WTC11 (cell line): ENCODE results near the gene FEZF1. TPM values are rescaled to one million over a fixed set of nuclear protein-coding genes. Genes with fewer than 3 reads are reported as not detected.

Source experiments
- ATAC-seq: fragments of 200-7000 bp; cut with Tn5 transposase; 2 replicates; pipeline ENCODE4 v1.10.0; 2021; ENCODE audit warnings: mild to moderate bottlenecking, moderate library complexity
- CTCF ChIA-PET: fragments of 300-600 bp; sonication (Branson Sonifier 250); formaldehyde crosslinking; loops from one replicate; lab custom pipeline; 2021; ENCODE audit warnings: antibody characterized with exemption; lab: Charles Lee
- POLR2A ChIA-PET: fragments of 350-600 bp; sonication (Branson Sonifier 250); formaldehyde crosslinking; loops from one replicate; lab custom pipeline; 2021; ENCODE audit warnings: antibody characterized with exemption; lab: Charles Lee
- DNase-seq: peaks from one replicate; pipeline ENCODE4 v3.0.0; 2021; ENCODE audit warnings: low spot score
- H3K27ac Mint-ChIP-seq: 2 replicates; pipeline ENCODE4 v1.8.0; 2021; ENCODE audit warnings: mixed read lengths
- H3K27me3 Mint-ChIP-seq: 2 replicates; pipeline ENCODE4 v1.8.0; 2021; ENCODE audit warnings: low read depth, mild to moderate bottlenecking, moderate library complexity, mixed read lengths
- H3K36me3 Mint-ChIP-seq: 2 replicates; pipeline ENCODE4 v1.8.0; 2021; ENCODE audit warnings: mixed read lengths
- H3K4me1 Mint-ChIP-seq: 2 replicates; pipeline ENCODE4 v1.8.0; 2022; ENCODE audit warnings: mixed read lengths
- H3K4me3 Mint-ChIP-seq: 2 replicates; pipeline ENCODE4 v1.8.0; 2021; ENCODE audit warnings: mild to moderate bottlenecking, moderate library complexity, mixed read lengths
- H3K9me3 Mint-ChIP-seq: 2 replicates; pipeline ENCODE4 v1.8.0; 2021; ENCODE audit warnings: mixed read lengths
- CREB1 ChIP-seq: sonication (generic); formaldehyde crosslinking; IDR thresholded peaks from 2 replicates; pipeline ENCODE4 v1.8.0; 2023; ENCODE audit warnings: mild to moderate bottlenecking, missing genetic modification reagents
- CREM ChIP-seq: sonication (generic); formaldehyde crosslinking; IDR thresholded peaks from 2 replicates; pipeline ENCODE4 v1.8.1; 2022; ENCODE audit warnings: mild to moderate bottlenecking, missing genetic modification reagents, moderate library complexity
- ESRRA ChIP-seq: sonication (generic); formaldehyde crosslinking; IDR thresholded peaks from 2 replicates; pipeline ENCODE4 v1.8.1; 2022; ENCODE audit warnings: mild to moderate bottlenecking, missing genetic modification reagents, borderline replicate concordance
- FOXK1 ChIP-seq: sonication (generic); formaldehyde crosslinking; IDR thresholded peaks from 2 replicates; pipeline ENCODE4 v1.8.0; 2022; ENCODE audit warnings: mild to moderate bottlenecking, moderate library complexity, missing genetic modification reagents
- FOXP1 ChIP-seq: sonication (generic); formaldehyde crosslinking; IDR thresholded peaks from 2 replicates; pipeline ENCODE4 v1.8.0; 2022; ENCODE audit warnings: missing genetic modification reagents, mild to moderate bottlenecking, moderate library complexity, borderline replicate concordance
- JAZF1 ChIP-seq: fragments of 250-450 bp; sonication (Bioruptor Pico); IDR thresholded peaks from 2 replicates; pipeline ENCODE4 v1.9.0; 2021; ENCODE audit warnings: moderate library complexity, mild to moderate bottlenecking, inconsistent platforms
- NR2C2 ChIP-seq: sonication (generic); formaldehyde crosslinking; IDR thresholded peaks from 2 replicates; pipeline ENCODE4 v1.8.0; 2022; ENCODE audit warnings: mild to moderate bottlenecking, missing genetic modification reagents
- OVOL2 ChIP-seq: fragments of 250-450 bp; sonication (Bioruptor Pico); IDR thresholded peaks from 2 replicates; pipeline ENCODE4 v1.9.0; 2021; ENCODE audit warnings: mild to moderate bottlenecking, borderline replicate concordance
- RELA ChIP-seq: sonication (generic); formaldehyde crosslinking; IDR thresholded peaks from 2 replicates; pipeline ENCODE4 v1.8.1; 2022; ENCODE audit warnings: missing genetic modification reagents, mild to moderate bottlenecking, borderline replicate concordance
- SMAD3 ChIP-seq: sonication (generic); formaldehyde crosslinking; IDR thresholded peaks from 2 replicates; pipeline ENCODE4 v1.8.0; 2022; ENCODE audit warnings: missing genetic modification reagents, mild to moderate bottlenecking, borderline replicate concordance
- SP1 ChIP-seq: sonication (generic); formaldehyde crosslinking; conservative IDR thresholded peaks from 2 replicates; pipeline ENCODE4 v1.8.1; 2022; ENCODE audit warnings: missing genetic modification reagents
- TEAD4 ChIP-seq: sonication (generic); formaldehyde crosslinking; IDR thresholded peaks from 2 replicates; pipeline ENCODE4 v1.8.0; 2022; ENCODE audit warnings: mild to moderate bottlenecking, missing genetic modification reagents
- ZNF121 ChIP-seq: sonication (generic); formaldehyde crosslinking; IDR thresholded peaks from 2 replicates; pipeline ENCODE4 v1.8.0; 2023; ENCODE audit warnings: missing genetic modification reagents
- ZNF219 ChIP-seq: sonication (generic); formaldehyde crosslinking; IDR thresholded peaks from 2 replicates; pipeline ENCODE4 v1.8.0; 2023; ENCODE audit warnings: missing genetic modification reagents, mild to moderate bottlenecking, borderline replicate concordance
- ZNF317 ChIP-seq: sonication (generic); formaldehyde crosslinking; IDR thresholded peaks from 2 replicates; pipeline ENCODE4 v1.8.1; 2023; ENCODE audit warnings: low read depth, mild to moderate bottlenecking, moderate library complexity, missing genetic modification reagents, borderline replicate concordance
- total RNA-seq: library from RNA; stranded (reverse); gene quantifications from 3 replicates; pipeline ENCODE4 v1.2.3, GENCODE V29; 2021
- TF ChIP-seq, protein P1 (sequence below): sonication (generic); formaldehyde crosslinking; conservative IDR thresholded peaks from 2 replicates; pipeline ENCODE4 v1.8.1; 2023; ENCODE audit warnings: mild to moderate bottlenecking, low read depth, missing genetic modification reagents, moderate library complexity
- TF ChIP-seq, protein P2 (sequence below): sonication (generic); formaldehyde crosslinking; IDR thresholded peaks from 2 replicates; pipeline ENCODE4 v1.8.0; 2022; ENCODE audit warnings: missing genetic modification reagents
- TF ChIP-seq, protein P3 (sequence below): sonication (generic); formaldehyde crosslinking; IDR thresholded peaks from 2 replicates; pipeline ENCODE4 v1.8.1; 2022; ENCODE audit warnings: missing genetic modification reagents, borderline replicate concordance
- TF ChIP-seq, protein P4 (sequence below): sonication (generic); formaldehyde crosslinking; IDR thresholded peaks from 2 replicates; pipeline ENCODE4 v1.8.0; 2023; ENCODE audit warnings: mild to moderate bottlenecking, missing genetic modification reagents
- TF ChIP-seq, protein P5 (sequence below): sonication (generic); formaldehyde crosslinking; IDR thresholded peaks from 2 replicates; pipeline ENCODE4 v1.8.1; 2022; ENCODE audit warnings: low read depth, missing genetic modification reagents, borderline replicate concordance
- TF ChIP-seq, protein P6 (sequence below): sonication (generic); formaldehyde crosslinking; IDR thresholded peaks from 2 replicates; pipeline ENCODE4 v1.8.0; 2023; ENCODE audit warnings: missing genetic modification reagents

The FEZF1 gene
- total RNA-seq, 1 experiment from 2014 or later: 20.0 TPM

DNA sequence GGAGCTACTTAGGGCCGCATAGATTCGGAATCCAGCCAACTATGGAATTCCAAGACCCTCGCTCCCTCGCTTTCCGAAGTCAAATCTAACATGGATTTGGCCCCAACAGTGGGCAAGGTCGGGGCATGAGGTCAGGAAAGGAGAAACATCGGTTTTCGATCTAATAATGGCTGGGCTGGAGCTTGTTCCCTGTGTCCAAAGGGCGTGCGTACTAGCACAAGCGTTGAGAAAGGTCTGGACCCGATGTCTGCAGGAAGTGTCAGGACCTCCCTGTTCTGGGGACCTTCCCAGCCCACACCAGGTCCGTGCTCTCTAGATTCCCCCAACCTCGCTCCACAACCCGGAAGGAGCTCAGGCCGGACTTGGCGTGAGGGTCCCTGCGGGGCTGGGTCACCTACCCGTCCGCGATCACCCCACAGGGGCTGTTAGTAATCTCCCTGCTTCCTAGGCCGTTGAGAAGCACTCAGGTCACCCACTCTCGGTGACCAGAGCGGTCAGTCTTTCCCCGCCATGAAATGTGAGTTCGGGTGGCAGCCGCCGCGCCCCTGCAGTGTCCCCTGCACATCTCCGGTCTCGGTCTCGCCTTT, 4.8 kb downstream of the FEZF1 start (continued):
- TF ChIP-seq FOXK1 (CRISPR knock-in tag) (peak; percentile 59), FOXP1 (CRISPR knock-in tag) (peak; percentile 83; the same call in 1 of the 2 replicates), ESRRA (CRISPR knock-in tag) (0 out of 2 replicates have a peak, but pooled peaks have one; percentile 56)

DNA sequence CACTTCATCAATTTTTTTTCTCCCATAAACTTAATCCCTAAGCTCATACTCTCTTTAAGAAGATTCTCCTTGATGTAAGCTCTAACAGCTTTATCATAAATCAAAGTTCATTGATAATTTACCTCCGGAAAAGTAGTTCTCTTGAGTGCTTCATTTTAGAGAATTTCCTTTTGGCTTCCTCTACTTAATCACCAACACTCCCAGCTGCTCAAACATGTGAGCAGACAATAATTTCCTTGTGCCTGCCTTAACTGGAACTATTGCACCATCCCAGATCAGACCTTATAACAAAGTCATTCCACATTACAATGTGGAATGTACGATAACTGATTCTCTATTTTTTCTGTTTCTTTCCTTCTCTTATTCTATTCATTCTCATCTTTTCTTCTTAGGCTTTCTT, 5.9 kb downstream of the FEZF1 start:
- ATAC-seq (no peak), DNase-seq (no peak)
- no peak overlapping the region for H3K4me3 Mint-ChIP-seq
- no peaks in the 10 kb centered on the region for H3K9me3 Mint-ChIP-seq
- H3K27ac Mint-ChIP-seq: no peak overlapping the region
- POLR2A ChIA-PET: no interaction called here
- peaks cover 65% of the 10 kb centered on the region for H3K27me3 Mint-ChIP-seq
- H3K4me1 Mint-ChIP-seq: peaks cover 43% of the 10 kb centered on the region
- CTCF ChIA-PET: interaction anchor here (1.0 to 1.5 kb wide), 2 partner anchors 11 to 38 kb away, joined by 3 to 4 read pairs; no protein-coding TSS in a partner anchor
- H3K36me3 Mint-ChIP-seq: no peaks in the 10 kb centered on the region
- TF ChIP-seq OVOL2 (CRISPR knock-in tag): no peak
- TF ChIP-seq SP1 (CRISPR knock-in tag): no peak
- TF ChIP-seq SMAD3 (CRISPR knock-in tag): no peak
- TF ChIP-seq ZNF219 (CRISPR knock-in tag): no peak
- TF ChIP-seq, protein P1, sequence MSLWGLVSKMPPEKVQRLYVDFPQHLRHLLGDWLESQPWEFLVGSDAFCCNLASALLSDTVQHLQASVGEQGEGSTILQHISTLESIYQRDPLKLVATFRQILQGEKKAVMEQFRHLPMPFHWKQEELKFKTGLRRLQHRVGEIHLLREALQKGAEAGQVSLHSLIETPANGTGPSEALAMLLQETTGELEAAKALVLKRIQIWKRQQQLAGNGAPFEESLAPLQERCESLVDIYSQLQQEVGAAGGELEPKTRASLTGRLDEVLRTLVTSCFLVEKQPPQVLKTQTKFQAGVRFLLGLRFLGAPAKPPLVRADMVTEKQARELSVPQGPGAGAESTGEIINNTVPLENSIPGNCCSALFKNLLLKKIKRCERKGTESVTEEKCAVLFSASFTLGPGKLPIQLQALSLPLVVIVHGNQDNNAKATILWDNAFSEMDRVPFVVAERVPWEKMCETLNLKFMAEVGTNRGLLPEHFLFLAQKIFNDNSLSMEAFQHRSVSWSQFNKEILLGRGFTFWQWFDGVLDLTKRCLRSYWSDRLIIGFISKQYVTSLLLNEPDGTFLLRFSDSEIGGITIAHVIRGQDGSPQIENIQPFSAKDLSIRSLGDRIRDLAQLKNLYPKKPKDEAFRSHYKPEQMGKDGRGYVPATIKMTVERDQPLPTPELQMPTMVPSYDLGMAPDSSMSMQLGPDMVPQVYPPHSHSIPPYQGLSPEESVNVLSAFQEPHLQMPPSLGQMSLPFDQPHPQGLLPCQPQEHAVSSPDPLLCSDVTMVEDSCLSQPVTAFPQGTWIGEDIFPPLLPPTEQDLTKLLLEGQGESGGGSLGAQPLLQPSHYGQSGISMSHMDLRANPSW (CRISPR knock-in tag): no peak
- TF ChIP-seq, protein P2, sequence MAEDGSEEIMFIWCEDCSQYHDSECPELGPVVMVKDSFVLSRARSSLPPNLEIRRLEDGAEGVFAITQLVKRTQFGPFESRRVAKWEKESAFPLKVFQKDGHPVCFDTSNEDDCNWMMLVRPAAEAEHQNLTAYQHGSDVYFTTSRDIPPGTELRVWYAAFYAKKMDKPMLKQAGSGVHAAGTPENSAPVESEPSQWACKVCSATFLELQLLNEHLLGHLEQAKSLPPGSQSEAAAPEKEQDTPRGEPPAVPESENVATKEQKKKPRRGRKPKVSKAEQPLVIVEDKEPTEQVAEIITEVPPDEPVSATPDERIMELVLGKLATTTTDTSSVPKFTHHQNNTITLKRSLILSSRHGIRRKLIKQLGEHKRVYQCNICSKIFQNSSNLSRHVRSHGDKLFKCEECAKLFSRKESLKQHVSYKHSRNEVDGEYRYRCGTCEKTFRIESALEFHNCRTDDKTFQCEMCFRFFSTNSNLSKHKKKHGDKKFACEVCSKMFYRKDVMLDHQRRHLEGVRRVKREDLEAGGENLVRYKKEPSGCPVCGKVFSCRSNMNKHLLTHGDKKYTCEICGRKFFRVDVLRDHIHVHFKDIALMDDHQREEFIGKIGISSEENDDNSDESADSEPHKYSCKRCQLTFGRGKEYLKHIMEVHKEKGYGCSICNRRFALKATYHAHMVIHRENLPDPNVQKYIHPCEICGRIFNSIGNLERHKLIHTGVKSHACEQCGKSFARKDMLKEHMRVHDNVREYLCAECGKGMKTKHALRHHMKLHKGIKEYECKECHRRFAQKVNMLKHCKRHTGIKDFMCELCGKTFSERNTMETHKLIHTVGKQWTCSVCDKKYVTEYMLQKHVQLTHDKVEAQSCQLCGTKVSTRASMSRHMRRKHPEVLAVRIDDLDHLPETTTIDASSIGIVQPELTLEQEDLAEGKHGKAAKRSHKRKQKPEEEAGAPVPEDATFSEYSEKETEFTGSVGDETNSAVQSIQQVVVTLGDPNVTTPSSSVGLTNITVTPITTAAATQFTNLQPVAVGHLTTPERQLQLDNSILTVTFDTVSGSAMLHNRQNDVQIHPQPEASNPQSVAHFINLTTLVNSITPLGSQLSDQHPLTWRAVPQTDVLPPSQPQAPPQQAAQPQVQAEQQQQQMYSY: no peak
- TF ChIP-seq FOXP1 (CRISPR knock-in tag): no peak
- no peak for TF ChIP-seq ZNF121 (CRISPR knock-in tag)
- no peak for TF ChIP-seq TEAD4 (CRISPR knock-in tag)
- no peak for TF ChIP-seq NR2C2 (CRISPR knock-in tag)
- TF ChIP-seq, protein P3, sequence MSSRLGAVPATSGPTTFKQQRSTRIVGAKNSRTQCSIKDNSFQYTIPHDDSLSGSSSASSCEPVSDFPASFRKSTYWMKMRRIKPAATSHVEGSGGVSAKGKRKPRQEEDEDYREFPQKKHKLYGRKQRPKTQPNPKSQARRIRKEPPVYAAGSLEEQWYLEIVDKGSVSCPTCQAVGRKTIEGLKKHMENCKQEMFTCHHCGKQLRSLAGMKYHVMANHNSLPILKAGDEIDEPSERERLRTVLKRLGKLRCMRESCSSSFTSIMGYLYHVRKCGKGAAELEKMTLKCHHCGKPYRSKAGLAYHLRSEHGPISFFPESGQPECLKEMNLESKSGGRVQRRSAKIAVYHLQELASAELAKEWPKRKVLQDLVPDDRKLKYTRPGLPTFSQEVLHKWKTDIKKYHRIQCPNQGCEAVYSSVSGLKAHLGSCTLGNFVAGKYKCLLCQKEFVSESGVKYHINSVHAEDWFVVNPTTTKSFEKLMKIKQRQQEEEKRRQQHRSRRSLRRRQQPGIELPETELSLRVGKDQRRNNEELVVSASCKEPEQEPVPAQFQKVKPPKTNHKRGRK (CRISPR knock-in tag): no peak
- no peak for TF ChIP-seq JAZF1 (CRISPR knock-in tag)
- no peak for TF ChIP-seq RELA (CRISPR knock-in tag)
- TF ChIP-seq CREM (CRISPR knock-in tag): no peak
- TF ChIP-seq, protein P4, sequence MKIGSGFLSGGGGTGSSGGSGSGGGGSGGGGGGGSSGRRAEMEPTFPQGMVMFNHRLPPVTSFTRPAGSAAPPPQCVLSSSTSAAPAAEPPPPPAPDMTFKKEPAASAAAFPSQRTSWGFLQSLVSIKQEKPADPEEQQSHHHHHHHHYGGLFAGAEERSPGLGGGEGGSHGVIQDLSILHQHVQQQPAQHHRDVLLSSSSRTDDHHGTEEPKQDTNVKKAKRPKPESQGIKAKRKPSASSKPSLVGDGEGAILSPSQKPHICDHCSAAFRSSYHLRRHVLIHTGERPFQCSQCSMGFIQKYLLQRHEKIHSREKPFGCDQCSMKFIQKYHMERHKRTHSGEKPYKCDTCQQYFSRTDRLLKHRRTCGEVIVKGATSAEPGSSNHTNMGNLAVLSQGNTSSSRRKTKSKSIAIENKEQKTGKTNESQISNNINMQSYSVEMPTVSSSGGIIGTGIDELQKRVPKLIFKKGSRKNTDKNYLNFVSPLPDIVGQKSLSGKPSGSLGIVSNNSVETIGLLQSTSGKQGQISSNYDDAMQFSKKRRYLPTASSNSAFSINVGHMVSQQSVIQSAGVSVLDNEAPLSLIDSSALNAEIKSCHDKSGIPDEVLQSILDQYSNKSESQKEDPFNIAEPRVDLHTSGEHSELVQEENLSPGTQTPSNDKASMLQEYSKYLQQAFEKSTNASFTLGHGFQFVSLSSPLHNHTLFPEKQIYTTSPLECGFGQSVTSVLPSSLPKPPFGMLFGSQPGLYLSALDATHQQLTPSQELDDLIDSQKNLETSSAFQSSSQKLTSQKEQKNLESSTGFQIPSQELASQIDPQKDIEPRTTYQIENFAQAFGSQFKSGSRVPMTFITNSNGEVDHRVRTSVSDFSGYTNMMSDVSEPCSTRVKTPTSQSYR (CRISPR knock-in tag): no peak
- no peak for TF ChIP-seq ZNF317
- no peak for TF ChIP-seq CREB1 (CRISPR knock-in tag)
- TF ChIP-seq, protein P5, sequence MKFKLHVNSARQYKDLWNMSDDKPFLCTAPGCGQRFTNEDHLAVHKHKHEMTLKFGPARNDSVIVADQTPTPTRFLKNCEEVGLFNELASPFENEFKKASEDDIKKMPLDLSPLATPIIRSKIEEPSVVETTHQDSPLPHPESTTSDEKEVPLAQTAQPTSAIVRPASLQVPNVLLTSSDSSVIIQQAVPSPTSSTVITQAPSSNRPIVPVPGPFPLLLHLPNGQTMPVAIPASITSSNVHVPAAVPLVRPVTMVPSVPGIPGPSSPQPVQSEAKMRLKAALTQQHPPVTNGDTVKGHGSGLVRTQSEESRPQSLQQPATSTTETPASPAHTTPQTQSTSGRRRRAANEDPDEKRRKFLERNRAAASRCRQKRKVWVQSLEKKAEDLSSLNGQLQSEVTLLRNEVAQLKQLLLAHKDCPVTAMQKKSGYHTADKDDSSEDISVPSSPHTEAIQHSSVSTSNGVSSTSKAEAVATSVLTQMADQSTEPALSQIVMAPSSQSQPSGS (CRISPR knock-in tag): no peak
- TF ChIP-seq, protein P6, sequence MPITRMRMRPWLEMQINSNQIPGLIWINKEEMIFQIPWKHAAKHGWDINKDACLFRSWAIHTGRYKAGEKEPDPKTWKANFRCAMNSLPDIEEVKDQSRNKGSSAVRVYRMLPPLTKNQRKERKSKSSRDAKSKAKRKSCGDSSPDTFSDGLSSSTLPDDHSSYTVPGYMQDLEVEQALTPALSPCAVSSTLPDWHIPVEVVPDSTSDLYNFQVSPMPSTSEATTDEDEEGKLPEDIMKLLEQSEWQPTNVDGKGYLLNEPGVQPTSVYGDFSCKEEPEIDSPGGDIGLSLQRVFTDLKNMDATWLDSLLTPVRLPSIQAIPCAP (CRISPR knock-in tag): no peak
